GM18909 (cell line): ENCODE data around the gene SLIT1.

Experiments used
- ATAC-seq: cut with Tn5 transposase; IDR thresholded peaks from one replicate; pipeline ENCODE4 v1.9.1; 2021; ENCODE audit warnings: mild to moderate bottlenecking; ENCODE audit not compliant: unreplicated experiment, poor library complexity

The SLIT1 gene

GRCh38 chr10:97185326-97186058 is at the start of gene SLIT1:
Gene SLIT1, minus strand, starts transcription at chr10:97185959. Its CDS starts 285 bp downstream, at chr10:97185674.
- no peak for ATAC-seq

DNA sequence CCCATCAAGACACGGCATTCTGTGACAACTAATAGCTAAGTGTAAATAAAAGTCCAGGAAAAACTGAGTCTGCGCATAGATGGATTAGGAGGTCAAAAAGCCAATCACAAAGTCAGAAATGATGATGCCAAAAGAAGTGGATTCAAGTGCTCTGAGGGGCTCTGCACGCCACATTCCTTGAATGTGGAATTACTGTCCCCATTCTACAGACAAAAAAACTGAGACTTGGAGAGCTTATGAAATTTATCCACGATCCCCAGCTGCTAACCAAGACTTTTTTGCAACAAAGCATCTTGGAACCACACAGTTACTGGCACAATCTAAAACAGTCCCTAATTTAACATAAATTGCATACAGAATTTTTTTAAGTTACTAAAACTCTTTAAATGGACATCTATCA is 49.6 kb upstream of the SLIT1 start:
- ATAC-seq, result no peak

- no peak for ATAC-seq
Measured at GRCh38 chr10:97234400-97234799, 48.6 kb upstream of the SLIT1 start.

- ATAC-seq, result no peak
Measured at GRCh38 chr10:97230146-97230545, 44.4 kb upstream of the SLIT1 start.

DNA sequence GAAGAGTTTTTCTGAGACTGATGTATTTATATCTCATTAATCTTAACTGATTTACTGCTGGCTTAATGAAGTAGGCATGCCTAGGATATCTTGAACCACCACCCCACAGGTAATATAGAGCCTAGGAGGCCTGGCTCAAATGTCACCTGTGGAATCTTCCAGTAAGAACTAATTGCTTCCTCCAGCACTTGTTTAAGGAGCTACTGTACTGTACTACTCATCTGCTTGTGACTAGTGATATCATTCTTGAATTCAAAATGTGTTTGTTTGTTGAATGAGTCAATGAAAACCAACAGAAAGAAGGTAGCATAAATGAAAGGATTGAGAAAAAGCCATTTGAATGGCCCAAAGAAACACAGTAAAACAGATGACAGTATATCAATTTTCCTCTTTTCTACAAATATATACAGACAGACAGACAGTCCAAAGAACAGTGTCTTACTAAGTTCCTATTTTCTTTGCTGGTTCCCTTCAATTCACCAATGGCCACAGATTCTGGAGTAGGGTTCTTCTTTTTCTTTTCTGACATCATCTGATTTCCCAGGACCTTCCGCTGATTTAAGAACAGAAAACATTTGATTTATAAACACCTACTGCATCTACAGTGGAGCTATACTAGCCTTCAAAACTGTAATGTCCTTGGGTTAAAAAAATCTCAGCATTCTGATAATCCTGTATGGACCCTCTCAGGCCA is 43.7 kb upstream of the SLIT1 start:
- ATAC-seq, result no peak

DNA sequence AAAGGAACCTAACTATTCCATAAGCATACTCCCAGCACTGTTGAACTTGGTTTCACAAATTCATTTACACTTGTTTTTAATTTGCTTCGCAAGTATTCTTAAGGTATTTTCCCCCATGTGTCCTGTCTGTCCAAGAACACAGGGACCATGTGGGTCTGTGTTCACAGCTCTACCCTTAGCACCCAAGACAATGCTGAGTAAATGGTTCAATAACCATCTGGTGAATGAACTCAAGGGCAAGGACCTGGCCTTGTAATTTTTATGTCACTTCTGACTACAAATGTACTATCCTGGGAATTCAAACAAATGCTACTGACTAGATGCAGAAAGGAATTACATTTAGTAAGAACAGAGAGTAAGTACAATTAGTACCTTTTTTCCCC is 43.0 kb upstream of the SLIT1 start:
- ATAC-seq, result no peak

DNA sequence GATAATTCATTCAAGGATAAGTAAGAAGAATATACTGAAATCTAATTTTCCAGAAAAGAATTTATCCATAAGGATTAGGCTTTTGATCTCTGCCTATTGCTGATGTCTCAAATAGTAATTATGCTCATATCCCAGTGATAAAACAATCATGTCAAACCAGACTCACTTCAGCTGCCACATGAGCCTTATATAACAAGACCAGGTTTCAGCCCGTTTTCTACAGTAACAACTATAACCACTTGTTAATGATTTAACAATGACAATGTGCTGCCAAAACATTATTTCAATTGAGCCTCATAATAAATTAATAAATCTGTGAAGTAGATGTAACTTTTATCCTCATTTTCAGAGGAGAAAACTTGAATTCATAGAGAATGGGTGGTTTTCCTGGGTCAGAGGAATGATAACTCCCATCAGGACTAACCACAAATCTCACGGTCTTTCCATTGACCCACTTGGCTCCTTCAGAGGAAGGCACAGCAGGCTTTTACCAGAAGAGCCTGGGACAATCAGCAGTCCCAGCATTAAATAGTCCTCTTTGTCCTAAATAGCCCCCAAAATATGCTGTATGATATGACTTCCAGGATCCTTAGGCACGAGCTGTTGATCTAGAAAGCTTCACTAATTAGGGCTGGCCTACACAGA is 42.5 kb upstream of the SLIT1 start:
- no peak for ATAC-seq

GRCh38 chr10:97226398-97226797 is 40.6 kb upstream of the SLIT1 start:
- no peak for ATAC-seq

- no peak for ATAC-seq
Measured at GRCh38 chr10:97224483-97225435, 39.0 kb upstream of the SLIT1 start.

DNA sequence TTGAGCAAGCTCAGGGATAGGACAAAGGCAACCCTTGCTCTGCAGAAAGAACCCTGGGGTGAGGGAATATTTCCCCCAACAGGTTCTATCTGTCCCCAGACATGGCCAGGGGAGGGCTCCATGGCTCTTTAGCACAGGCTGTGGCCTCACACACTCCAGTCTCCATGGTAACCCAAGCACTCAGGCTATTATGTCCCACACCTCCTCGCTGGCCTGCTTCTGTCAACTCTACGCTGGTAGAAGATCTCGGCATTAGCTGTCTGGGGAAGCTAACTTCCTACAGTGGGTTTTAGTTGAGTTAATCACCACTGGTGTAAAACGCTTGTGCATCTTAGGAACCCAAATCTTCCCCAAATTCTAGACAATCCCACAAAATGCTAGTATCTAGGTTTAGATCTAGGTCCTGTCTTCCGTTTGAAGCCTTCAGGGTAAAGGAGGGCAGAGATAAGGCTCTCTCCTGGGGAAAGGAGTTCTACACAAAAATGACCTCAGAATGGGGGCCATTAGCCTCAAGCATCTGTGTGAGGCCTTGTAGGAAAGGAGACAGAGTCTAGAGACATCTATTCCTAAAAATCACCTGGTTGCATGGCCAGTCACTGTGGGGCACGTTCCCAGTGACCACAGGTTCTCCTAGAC is 36.7 kb upstream of the SLIT1 start:
- ATAC-seq, result no peak

DNA sequence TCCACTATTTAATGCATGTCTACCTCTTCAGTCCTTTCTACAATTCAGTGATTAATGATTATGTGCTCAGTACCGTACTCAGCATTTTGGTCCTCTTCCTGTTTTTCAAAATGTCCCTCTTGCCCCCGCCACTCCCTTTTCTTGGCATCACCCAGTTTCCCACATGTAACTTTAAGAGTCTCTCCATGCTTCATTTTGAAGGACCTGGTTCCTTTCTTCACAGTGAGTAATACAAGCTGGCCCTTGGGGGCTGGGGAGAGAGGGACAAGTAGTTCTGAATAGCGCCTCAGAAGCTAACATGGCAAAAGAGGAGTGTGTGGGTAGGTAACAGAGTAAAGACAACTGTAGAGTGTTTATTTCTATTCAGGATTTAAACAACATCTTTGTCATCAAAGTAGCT is 34.6 kb upstream of the SLIT1 start:
- no peak for ATAC-seq

DNA sequence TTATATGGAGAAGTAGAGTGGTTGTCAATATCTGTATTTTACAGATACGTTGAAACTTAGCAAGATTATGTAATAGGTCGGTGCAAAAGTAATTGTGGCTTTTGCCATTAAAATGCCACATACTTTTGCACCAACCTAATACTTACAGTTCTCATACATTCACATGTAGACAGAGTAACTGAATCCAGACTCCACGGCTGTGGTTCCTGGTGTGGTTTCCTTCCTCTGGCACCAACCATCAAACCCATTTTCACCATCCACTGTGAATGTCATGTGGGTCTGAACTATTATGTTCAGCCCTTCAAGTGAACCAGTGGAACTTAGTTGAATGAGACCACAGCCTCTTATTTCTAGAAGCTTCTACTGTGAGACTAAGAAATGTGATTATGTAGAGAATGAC is 31.5 kb upstream of the SLIT1 start:
- ATAC-seq, result no peak

GRCh38 chr10:97215619-97216260 is 30.0 kb upstream of the SLIT1 start:
- no peak for ATAC-seq

GRCh38 chr10:97213431-97213830 is 27.7 kb upstream of the SLIT1 start:
- no peak for ATAC-seq

DNA sequence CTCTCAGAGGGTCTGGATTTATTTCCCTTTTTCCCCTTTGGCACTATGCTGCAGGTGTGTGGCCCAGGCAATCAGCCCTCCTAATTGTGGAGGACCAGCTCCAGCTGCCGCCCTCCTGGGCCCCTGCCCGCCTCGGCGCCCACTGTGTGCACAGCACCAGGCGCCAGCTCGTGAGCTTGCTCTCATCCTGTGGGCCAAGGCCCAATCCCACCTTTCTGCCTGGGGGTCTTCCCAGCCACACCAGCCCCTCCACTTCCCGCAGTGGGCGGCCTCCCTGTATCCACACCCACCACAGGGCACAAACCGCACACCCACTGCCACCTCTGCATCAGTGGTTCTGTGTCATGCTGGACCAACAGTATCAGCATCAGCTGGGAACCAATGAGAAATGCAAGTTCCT is 25.5 kb upstream of the SLIT1 start:
- no peak for ATAC-seq

DNA sequence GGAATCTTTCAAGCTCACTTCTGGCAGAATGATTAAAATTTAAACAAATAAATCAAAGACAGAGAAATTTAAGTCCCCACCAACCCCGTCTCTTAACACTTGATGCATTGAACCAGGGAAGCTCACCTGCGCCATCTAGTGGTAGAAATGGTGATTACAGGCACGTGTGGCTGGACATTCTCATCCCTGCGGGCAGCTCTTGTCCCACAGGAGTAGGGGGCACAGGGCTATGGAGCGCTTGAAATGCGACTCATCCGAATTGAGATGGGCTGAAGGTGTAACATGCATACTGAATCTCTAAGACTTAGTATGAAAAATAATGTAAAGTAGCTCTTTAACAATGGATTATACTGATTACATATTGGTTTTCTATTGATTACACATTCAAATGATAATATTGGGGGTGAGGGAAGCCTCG is 24.8 kb upstream of the SLIT1 start:
- no peak for ATAC-seq

GRCh38 chr10:97207756-97208346 is 22.1 kb upstream of the SLIT1 start:
- ATAC-seq, result no peak

GRCh38 chr10:97207131-97207530 is 21.4 kb upstream of the SLIT1 start:
- ATAC-seq, result no peak
